Inferior parietal cortex (tissue), 1 donor: Measurements from ENCODE around the gene WASL.

Experiments
- DNase-seq: peaks from one replicate; pipeline ENCODE4 v3.0.0-alpha.2; 2016; ENCODE audit errors: extremely low spot score

Gene WASL

DNA sequence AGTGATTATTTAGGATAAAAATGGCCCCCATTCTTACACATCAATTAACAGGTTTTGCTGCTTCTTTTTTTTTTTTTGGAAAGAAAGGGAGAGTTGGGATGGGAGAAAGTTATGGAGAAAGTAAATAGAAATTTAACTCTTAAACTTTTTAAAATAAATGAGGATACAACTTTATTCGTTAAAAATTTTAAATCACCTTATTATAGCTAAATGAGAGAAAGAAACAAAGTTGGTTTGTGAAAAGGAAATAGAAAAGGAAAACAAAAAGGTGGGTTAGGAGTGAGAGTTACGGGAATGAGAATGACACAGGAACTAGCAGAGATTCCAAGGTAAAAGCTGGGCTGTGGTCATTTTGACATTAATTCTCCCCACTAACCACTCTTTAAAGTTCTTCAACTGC, 58.3 kb downstream of the WASL start:
- DNase-seq, result no peak

DNA sequence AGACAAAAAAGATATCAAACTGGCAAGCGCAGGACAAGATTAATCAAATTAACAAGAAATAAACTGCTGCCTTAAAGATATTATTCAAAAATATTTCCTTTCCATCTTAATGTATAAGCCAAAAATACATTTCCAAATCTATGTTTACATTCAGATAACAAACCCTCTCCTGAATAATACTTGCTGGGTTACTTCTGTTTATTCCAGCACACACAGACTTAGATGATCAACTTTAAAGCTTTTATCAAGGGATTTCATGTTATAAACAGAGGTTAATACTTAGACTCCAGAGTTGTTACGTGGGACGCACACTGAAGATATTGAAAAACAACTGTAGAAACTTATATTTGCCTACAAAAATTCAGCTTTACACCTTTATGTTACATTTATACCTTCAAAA, 59.6 kb downstream of the WASL start:
- DNase-seq, result no peak

DNA sequence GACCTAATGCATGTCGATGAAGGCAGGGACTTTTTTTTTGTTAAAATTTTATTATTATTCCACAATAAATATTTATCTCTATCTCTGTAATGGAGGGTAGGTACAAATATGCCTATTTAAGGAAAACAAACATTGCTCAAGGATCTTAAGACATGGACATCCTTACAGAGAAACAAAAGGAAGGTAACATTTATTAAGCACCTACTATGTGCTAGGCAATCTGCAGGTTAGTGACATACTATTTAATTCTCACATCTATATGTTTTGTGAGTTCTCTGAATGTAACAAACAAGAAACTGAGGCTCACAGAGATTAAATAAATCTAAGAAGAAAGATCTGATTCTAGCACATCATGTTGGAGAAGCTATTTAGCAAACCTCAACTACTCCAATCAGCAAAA, 61.1 kb downstream of the WASL start:
- DNase-seq, result no peak

DNA sequence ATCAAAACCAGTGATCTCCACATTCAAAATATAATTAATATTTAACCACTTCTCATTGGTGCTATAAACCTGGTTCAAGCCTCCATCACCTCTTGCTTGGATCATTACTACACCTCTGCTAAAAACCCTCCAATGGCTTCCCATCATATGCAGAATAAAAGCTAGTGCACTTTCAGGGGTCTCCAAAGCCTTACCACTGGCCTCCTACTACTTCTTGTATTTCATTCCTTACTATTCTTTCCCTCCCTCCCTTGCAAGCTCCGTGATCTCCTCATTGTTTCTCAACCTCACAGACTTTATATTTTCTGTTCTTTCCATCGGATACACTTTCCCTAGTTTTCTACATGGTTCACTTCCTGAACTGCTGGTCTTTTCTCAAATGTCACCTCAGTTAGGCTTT, 61.6 kb downstream of the WASL start:
- DNase-seq, result no peak

DNA sequence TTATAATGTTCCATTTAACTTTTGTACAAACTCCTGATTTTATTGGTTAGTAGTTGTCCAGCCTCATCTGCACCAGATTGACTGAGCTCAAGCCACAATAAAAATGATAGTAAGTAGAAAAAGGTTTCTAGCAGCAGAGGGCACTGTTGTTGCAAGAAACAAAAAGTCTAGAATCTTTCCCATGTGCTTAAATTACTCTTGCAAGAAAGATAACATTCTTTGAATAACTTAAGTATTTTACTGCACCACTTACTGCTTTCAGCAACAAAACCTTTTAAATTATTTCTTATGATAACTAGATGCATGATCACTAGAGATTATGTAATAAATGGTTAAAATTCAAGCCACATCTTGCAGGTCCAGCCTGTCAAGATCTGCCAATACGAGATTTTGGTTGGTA, 66.1 kb downstream of the WASL start:
- peak; percentile 71 for DNase-seq

DNA sequence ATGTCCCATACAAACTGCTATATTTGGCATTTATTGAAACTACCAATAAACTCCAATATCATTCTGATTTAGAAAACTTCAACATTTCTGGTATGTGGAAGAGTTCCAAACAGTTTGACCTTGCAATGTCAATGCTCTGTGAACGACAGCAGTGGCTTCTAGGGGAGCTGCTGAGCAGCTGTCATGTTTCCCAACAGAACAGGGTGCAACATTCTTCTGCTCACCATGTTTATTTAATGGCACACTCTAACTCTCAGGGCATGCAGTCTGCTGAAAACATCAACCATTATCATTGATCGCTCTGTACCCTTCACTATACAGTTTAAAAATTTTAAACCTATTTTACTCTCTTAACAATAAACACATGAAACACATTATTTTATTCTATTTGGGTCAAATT, 67.2 kb downstream of the WASL start:
- DNase-seq, result no peak

DNA sequence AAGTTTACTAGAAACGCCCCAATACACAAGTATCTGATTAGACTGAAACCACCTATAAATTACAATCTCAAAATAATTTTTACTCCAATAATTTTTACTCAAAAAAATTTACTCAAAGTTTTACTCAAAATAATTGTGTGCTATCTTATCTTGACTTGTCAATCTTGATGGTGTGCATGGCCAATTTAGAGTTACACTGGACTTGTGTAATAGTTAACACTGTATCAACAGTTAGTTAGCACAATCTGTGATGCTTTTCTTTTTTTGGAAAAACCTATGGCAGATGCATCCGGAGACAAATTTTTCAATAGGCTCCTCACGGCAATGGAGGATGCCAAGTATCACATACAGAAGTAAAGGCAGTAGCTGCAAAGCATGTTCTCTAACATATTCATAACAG, 68.2 kb downstream of the WASL start:
- DNase-seq, result no peak

DNA sequence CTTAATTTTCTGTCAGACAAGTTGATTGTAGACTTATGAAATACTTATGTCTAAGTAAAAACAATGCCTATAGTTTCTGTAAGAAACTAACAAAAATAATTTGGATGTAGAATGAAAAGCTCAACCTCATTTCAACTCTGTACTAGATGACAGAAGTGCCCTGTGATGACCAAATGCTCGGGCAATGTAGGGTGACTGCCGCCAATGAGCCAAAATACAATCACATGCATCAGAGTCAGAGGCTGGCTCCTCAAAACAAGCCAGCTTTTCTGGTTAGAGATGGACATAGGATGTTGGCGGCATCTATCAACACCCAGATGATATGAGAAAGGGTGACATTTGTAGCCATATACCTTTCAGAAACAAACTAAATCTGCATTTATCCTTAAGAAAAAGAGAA, 69.2 kb downstream of the WASL start:
- no peak for DNase-seq

DNA sequence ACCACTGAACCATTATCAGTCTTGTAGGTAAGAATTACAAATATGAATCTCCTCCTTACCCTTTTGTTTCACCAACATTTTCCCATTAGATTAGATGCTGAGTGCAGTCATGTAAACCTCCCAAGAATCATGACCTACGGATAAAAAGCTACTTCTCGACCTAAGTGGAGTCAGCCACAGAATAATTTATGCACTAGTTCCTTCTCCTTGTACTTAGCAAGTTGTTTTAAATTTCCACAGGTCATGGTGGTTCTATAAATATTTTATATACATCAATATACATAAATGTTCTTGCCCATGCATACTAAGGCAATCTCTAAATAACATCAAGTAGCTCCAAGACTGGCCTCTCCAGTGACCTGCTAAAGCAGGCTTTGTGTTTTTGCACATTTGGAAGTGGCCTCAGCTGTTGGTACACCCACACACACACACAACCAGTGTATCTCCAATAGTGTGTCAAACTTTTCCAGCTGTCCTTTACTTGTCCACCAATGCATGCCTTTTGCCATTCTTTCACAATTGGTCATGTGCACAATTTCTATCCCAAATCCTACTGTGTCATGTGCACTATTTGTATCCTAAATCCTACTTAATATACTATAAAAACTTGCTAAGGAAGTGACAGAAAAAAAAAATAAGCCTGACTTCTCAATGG, 71.6 kb downstream of the WASL start:
- DNase-seq, result no peak

DNA sequence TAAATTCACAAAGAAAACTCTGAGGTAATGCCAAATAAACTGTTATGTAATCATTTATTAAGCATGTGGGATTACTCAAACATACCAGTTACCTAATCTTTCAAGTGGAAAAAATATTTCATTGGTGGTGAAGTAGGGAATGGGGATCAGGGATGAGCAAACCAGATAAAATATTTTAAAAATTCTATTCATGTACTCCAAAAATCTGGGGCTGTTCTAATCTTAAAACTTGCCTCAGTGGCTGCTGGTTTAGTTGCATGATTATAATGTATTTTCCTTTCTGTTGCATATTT, 73.7 kb downstream of the WASL start:
- DNase-seq, result no peak

DNA sequence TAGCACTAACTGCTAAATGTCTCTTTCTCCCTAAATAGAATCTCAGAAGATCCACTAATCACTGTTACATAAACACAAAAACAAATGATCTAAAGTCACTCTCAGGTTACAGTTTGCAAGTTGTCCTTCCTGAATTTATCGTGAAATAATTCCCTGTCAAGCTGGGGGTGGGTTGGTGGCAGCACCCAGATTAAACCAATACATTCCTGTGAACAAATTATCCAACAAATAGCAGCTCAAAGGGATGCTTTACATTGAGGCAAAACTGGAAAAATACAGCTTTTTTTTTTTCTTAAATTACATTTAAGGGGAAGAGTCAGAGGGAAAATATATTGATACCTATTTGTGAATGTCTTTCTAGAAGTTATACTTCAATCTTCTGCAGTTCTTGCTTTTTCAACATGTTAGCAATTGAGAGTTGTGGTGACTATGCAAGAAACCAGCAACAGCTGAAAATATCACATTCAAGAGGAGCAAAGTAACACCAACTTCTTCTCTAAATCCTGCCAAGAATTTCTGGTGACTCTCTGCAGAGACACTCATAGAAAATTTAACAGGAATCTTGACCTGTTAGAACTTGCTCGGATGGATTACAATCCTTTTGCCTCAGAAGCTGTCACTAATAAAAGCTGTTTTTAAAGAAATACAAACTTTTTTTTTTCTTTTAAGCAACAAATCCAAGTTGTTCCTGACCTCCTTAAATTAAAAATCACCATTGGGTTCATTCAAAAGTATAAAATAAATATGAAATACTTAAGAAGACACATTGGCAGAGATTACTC, 74.2 kb downstream of the WASL start:
- no peak for DNase-seq

DNA sequence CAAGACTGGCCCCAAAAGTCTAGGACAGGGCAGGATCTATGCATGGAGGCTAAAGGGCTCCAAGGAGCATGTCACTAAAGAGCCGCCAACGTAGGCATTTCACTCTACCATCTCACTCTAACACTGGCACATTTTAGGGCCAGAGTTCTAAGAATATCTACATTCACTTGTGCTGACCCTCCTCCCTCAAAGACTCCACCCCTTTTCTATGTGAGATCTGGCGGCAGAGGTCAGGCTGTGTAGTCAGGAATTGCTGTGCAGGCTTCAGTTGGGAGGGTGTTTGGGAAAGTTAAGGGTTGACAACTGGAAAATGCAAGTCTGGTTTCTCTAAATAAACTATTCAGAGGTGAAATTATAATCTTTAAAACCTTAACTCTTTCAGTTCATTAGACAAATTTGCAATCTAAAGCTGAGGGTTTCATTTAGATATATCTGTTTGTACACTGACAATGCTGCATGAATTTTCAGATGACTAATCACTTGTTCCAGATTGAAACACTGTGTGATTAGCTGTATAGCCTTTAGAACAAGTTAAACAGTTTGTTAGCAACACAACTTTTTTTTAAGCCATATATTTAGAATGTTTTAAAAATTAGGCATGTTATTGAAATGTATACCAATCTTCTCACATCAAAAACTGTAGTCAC, 74.9 kb downstream of the WASL start:
- DNase-seq, result no peak

DNA sequence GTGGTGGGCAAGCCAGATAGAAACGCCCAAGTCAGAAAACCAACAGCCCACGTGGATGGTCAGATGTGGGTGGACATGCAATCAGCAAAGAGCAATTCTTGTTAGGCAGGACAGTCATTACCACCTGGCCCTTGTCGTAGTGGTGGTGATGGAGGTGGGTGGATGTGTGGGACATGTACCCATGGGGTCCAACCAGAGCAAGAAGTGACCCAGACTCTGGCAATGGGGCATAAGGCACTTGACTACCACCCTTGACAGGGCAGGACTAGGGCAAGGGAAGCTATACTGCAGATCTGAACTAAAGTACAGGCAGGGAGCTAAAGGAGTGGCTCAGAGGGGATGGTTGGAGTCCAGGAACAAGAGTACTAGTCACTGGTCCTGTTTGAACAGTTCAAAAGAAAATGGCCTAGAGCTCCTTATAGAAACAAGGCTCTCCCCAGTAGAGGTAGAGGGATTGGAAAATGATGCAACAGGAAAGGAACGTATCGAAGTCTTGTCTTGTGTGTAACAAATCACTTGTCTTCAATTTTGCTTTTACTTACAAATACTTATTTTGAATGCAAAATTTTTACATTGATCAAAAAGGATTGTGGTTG, 75.6 kb downstream of the WASL start:
- DNase-seq, result no peak

DNA sequence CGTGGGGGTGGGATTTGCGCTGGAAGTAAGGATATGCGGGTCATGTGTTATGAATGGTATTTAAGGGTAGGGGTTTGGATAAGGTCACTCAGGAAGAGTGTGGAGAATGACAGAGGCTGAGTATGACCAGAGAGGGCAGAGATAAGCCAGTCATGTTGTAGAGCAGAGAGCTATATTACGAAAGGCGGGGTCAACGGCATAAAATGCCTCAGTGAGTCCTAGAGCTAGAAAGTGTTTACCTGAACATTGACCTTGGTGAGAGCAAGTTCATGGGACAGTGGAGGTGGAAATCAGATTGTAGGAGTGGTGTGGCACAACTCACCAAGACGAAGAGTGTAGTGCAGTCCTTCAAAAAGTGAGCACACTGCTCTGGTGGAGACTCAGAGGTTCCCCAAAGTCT, 79.3 kb downstream of the WASL start:
- DNase-seq, result no peak

DNA sequence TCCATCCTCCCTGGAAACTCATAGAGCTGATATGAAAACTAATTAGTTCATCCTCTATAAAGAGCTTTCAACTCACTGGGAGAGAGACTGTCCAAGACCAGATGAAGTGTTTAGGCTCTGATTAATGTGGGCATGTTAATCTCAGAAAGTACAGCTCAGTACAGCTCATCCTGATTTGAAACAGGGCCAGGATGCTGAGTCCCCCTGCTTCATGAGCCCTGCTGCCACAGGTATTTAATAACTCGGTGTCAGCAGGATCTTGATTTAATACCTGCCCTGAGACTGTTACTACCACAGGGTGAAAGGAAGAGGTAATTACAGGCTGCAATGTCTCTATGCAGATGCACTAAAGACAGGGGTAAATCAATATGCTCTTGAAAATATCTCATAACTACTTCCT, 82.3 kb downstream of the WASL start:
- no peak for DNase-seq

DNA sequence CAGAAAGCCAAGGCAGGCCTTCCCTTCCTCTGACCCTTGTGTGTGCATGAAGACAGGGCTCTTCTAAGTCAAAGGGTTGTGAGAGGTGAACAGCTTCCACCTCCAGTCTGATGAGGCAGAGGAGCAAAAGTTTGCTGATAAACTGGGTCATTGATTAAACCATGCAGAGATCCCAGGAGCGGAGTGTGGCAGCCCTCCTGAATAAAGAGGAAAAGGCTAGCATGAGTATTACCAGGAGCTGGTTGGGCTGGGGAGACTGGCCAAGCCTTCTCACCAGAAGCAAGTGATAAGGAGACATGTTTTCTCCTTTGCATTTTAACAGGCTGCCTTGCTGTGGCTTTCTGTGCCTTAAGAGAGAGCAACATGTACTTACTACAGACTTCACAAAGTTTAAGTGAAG, 82.9 kb downstream of the WASL start:
- no peak for DNase-seq

DNA sequence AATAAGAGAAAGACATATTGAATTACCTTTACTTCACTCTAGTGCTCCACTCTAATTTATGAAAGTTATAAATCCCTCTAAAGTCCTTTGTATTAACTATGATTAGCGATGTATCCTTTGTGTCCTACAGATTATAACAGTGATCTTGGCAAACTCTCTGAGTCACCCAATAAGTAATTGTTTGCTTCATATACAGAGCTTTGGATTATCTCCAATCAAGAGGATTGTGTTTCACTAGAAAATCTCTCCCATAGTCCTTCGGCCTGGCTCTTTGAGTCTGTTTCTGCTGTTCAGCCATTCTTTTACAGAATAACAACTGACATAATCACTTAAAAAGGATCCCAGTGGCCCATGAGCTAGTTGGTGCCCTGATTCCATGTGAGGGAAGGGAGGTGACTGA, 83.6 kb downstream of the WASL start:
- no peak for DNase-seq

DNA sequence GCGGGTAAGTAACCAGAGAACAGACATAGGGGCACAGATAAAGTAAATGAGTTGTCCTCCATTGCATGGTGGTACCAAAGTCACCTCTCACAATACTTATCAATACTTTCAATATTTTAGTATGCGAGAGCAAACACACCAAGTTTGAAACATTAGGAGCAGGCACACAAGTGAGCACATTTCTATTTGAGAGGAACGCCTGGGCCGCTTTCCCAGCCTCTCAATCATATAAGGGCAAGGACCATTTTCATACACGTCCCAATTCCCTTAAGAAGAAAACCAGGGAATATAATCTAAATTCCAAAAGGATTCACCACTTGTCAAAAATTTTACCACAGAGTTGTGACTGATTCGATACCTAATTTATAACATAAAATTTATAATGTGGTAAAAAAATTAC, 85.6 kb downstream of the WASL start:
- no peak for DNase-seq

DNA sequence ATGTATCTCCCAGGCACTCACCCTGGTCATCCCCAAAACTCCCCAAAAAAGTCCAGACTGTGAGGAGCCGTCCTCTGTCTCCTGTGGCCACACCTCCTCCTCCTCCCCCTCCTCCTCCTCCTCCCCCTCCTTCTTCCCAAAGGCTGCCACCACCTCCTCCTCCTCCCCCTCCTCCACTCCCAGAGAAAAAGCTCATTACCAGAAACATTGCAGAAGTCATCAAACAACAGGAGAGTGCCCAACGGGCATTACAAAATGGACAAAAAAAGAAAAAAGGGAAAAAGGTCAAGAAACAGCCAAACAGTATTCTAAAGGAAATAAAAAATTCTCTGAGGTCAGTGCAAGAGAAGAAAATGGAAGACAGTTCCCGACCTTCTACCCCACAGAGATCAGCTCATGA, 86.0 kb downstream of the WASL start:
- DNase-seq, result no peak

DNA sequence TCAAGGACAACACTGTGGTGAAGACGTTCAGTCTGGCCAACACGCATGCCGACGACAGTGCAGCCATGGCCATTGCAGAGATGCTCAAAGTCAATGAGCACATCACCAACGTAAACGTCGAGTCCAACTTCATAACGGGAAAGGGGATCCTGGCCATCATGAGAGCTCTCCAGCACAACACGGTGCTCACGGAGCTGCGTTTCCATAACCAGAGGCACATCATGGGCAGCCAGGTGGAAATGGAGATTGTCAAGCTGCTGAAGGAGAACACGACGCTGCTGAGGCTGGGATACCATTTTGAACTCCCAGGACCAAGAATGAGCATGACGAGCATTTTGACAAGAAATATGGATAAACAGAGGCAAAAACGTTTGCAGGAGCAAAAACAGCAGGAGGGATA, 86.5 kb downstream of the WASL start:
- DNase-seq, result no peak

DNA sequence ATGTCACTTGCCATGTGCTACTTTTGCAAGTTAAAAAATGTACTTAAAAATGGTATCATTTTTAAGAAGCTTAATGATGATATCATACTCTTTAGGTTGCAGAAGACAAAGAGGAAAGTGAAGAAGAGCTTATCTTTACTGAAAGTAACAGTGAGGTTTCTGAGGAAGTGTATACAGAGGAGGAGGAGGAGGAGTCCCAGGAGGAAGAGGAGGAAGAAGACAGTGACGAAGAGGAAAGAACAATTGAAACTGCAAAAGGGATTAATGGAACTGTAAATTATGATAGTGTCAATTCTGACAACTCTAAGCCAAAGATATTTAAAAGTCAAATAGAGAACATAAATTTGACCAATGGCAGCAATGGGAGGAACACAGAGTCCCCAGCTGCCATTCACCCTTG, 87.0 kb downstream of the WASL start:
- DNase-seq, result no peak

DNA sequence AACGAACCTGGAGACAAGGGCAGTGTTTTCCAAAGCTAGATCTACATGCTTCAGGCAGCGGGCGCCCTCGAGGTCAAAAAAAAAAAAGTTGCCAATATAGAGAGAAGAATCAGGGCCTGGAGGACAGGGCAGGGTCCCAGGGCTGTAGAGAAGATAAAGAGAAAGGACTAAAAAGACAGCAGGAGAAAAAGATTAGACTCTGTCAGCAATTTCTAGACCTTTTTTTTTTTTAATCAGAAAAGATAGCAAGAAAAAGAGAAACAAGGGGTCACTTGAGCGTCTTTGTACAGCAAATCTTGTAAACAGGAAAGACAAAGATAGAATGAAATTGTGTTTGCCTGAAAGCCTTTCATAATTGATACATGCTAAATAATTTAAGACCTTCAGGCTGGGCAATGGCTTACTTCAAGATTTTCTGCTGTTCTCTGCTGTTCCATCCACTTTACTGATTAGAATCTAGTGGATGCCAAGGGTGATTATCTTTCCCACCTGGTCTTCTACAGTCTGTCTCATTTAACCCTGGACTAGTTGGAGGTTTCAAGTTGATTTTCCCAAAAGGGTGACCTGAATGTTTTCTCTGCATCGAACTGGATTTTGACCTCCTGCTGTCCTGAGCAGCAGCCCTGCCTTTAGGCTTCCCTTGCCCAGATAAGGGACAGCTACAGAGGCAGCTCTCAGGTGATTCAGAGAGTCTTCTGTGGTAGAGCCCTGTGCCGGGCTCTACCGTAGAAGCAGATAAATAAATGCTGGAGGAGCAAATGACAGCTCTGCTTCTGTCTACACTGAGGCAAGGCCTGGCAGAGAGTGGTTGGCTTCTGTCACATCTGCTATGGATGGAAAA, 88.1 kb downstream of the WASL start:
- DNase-seq, result no peak
